Colon (tissue), 2 donors: ENCODE measurements around the gene AP2A2.

Source experiments
- FAIRE-seq: peaks from 2 replicates; lab custom pipeline; 2012; peaks lifted over from hg19 to GRCh38; lab: Jason Lieb, UNC
- donor health status: control.
- donor health status: control.

AP2A2 gene

DNA sequence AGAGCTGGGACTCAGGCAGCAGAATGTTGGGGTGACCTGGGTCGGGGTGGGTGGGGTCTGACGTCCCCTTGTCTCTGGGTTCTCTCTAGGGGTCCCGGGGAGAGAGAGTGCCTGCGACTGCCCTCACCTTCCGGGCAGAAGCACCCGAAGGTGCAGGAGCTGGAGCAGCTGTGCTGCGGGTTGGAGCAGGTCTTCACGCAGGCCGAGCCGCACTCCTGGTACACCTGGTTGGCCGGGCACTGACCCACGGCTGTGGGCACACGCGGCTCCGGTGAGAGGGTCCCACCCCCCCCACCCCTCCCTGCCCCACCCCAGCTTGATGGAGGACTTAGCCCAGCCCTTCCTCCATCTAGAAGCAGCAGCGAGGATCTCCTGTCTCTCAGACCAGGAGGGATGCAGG lies 104.4 kb downstream of the AP2A2 start:
- no peak for FAIRE-seq

DNA sequence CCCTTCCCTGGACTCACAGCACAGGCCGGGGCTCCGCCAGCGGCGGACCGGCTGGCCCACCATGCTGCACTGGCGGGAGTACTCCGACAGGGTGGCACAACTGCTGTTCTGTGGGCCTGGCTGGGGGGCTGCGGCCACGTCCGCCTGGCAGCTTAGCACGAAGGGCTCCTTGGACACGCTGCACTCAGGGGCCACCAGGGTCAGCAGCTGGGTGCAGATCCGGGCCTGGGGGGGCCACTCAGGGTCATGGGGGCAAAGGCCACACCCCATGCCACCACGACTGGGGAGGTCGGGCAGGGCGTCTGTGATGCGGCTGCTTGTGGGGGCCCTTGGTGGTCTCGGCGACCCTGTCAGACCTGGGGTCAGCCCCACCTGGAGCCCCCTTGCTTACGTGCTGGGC lies 104.9 kb downstream of the AP2A2 start:
- FAIRE-seq, result no peak

DNA sequence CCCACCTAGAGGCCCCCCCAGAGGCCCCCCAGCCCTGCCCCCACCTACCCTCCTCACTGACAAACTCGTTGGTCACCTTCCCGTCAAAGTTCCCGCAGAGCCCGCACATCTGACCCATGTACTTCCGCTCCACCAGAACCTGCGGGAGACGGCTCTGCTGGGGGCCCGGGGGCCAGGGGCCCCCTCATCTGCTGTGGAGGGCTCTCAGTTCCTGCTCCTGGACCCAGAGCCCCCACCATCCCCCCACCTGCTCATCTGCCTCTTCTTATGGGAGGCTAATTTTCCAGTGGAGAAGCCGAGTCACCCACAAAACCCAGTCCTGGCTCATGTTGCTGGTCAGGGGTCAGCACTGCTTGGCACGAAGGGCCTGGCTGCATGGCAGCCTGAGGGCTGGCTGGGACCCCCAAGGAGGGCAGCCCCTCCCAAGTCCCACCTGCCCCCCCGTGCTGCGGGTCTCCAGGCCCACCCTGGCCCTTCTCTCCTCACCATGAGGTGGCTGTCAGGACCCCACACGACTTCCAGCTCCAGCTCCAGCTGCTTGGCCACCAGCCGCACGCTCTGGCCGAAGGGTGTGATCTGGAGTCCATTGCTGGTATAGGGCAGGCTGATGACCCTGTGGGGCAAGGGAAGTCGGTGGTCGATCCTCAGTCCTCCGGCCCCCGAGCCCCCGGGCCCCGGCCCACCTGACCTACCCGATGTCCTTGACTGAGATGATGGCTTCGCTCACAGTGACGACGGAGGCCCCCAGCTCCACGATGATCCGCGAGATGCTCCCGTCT lies 105.6 kb downstream of the AP2A2 start:
- FAIRE-seq, result no peak

GRCh38 chr11:1032310-1032891 lies 106.7 kb downstream of the AP2A2 start:
- no peak for FAIRE-seq

DNA sequence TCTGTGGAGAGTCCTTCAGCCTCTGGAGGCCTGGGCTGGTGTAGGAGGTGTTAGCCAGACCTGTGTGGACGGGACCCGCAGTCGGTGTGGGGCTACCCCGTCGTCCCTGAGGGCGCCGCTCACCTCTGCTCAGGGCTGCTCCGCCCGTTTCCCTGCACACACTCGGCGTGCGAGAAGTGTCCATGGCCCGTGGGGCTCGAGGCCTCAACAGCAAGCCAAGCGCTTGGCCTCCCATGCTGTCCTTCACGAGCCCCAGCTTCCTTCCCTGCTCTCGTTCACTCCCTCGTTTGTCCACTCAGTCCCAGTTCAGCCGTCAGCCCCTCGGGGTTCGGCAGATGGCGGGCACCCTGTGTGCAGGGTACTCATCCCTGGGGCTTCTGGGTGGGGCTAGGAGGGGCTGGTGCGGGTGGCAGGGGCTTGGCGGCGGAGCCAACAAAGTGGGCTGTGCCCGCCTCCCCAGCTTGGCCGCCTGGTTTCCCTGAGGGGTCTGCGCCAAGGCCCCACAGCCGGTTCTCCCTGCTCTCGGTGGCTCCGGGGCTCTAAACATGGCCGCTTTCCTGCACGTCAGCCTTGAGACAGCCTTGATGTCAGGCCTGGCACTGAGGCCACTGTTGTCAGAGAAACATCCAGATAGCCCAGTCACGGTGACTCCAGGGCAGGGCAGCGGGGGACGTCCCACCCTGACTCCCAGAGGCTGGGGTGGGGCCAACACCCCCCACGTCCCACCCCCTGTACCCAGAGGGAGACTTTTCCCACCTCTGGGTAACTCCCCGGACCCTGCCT lies 107.5 kb downstream of the AP2A2 start:
- FAIRE-seq, result no peak

DNA sequence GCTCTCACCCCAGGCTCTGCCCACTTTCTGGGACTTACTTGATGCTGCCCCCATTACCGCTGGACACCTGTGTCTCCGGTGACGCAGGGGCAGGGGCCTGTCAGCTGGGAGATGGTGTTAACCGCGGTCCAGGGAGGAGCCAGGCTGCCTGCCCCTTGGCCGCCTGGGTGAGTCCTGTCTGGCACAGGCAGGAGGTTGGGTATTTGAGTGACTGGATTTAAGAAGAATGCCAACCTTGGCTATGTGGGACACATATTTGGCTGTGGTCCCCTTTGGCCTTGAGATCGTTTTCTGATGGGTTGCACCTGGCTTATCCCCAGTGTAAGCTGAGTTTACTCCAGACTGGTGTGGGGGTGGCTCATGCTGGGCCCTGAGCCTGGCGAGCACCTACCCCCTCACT lies 108.3 kb downstream of the AP2A2 start:
- FAIRE-seq, result no peak

DNA sequence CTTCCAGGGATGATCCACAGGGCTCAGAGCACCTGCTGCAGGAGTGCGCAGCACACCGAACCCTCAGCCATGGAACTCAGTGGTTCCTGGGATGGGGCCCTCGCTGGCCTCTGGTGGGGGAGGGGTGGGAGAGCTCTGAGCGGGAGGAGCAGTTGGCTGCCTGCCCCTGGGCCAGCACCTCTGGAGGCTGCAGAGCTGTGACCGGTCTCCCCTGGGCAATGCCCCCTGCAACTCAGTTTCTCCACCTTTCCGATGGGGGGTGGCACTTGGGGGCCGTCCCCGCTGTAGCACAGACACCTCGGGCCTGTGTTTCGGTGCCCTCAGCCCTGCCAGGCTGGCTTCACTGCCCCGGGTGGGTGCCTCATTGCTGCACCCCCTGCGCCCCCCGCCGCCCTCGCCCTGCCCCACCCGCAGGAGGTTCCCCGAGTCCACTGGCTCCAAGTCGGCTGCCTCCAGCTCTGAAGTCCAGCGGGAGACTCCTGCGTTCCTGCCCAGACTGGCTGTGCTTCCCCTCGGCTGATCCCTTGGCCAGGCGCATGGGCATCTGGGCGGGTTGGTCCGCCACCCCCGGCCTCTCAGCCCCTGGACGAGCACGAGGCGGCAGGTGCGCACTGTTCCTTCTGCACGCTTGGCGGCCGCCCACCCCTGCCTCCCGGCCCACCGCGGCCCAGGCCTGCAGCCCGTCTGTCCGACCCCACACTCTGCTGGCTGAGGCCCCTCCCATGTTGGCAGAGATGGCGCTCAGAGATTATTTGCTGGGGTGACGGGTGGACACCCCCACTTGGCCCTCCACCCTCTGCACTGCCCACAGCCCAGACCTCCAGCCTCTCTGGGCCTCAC lies 109.0 kb downstream of the AP2A2 start:
- FAIRE-seq, result no peak

GRCh38 chr11:1035577-1036283 lies 110.1 kb downstream of the AP2A2 start:
- FAIRE-seq, result no peak

- FAIRE-seq, result no peak
Measured at GRCh38 chr11:1036303-1036923, 110.7 kb downstream of the AP2A2 start, which contains the start of gene MUC6. Gene MUC6 (minus strand): TSS chr11:1036718. CDS start chr11:1036655, 63 bp downstream.

GRCh38 chr11:1036931-1037330 lies 111.3 kb downstream of the AP2A2 start:
- FAIRE-seq, result no peak

- no peak for FAIRE-seq
Measured at GRCh38 chr11:1037506-1038055, 111.9 kb downstream of the AP2A2 start.

DNA sequence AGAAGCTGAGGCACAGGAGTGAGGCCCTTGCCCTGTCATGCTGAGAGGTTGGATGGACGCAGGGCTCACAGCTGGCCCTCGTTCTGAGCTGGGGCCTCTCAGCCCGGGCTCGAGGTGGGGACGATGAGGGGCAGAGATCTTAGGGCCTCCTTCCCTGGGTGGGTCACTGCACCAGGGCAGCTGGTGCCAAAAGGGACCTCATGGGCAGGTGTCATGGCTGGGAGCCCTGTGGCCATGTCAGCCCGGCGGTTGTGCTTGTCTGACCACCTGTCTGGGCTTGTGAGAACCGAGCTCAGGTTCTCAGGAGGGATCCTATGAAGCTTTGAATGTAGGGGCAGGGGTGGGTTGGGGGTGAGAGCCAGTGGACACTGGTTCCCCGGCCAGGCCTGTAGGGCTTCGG lies 112.7 kb downstream of the AP2A2 start:
- no peak for FAIRE-seq

- no peak for FAIRE-seq
Measured at GRCh38 chr11:1038921-1039320, 113.3 kb downstream of the AP2A2 start.

DNA sequence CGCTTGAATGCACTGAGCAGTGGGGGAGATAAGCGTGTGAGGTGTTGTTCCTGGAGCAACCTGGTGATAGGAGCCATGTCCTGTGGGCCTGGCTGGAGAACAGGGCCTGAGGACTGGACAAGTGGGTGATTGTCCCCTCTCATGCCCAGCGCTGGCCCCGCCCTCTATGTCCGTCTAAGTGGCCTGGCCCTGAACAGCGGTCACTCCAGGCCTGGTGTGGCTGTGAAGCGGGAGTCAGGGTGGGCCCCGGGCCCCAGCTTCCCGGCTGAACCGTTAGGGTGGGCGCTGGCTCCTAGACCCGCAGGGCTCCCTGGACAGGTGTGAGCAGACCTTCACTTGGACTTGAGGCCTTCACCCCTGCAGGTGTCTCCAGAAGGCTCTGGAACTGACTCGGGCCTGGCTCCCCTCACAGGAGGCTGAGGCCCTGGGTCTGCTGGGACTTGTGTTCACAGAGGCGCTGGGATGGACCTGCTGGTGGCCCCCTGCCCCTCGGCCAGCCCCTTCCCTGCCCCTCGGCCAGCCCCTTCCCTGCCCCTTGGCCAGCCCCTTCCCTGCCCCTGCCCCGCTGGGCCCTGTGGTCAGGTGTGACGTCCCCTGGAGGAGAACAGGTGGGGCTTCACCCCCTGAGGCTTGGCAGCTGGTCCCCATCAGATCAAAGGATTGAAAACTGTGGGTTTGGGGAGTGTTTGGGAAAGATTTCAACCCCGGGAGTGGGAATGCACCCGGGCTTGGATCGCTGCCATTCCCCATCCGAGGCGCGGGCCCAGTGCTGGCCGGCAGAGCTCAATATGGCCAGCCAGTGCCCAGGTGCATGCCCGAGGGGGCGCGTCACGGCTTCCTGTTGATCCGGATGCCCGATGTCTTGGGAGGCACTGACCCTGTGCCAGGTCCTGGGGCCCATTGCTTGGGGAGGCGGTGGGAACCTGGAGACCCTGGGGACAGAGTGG lies 114.1 kb downstream of the AP2A2 start:
- no peak for FAIRE-seq

DNA sequence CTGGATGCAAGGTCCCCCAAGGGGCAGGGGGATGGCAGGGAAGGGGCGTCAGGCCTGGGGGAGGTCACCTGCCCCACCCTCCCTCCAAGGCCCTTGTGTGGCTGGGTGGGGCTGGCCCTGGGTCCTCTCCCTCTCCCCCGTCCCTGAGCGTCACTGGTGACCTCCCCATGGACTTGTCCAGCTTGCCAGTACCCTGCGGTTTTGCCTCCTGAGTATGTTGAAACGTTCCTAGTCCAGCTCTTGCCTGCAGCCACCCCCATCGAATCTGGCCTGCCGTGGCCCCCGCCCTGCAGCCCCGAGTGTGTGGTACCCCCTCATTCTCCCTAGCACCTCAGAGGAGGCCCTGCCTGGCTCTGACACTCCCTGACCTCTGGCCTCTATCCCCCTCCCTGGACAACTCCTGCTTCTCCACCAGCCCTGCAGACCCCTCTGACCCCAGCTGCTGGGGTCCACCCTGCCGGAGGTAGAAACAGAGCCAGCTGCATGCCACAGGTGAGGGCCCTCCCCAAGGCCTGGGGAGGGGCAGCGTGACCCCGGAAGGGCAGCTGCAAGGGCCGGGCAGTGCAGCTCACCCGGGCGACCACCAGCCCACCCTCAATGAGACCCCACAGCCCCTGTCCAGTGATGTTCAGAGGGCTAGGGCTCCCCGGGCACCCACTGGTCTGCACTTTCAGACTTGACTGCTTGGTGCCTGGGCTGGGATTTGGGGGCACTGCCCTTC lies 114.9 kb downstream of the AP2A2 start:
- no peak for FAIRE-seq

- FAIRE-seq, result no peak
Measured at GRCh38 chr11:1041149-1041467, 115.4 kb downstream of the AP2A2 start.

- no peak for FAIRE-seq
Measured at GRCh38 chr11:1041471-1041870, 115.8 kb downstream of the AP2A2 start.

DNA sequence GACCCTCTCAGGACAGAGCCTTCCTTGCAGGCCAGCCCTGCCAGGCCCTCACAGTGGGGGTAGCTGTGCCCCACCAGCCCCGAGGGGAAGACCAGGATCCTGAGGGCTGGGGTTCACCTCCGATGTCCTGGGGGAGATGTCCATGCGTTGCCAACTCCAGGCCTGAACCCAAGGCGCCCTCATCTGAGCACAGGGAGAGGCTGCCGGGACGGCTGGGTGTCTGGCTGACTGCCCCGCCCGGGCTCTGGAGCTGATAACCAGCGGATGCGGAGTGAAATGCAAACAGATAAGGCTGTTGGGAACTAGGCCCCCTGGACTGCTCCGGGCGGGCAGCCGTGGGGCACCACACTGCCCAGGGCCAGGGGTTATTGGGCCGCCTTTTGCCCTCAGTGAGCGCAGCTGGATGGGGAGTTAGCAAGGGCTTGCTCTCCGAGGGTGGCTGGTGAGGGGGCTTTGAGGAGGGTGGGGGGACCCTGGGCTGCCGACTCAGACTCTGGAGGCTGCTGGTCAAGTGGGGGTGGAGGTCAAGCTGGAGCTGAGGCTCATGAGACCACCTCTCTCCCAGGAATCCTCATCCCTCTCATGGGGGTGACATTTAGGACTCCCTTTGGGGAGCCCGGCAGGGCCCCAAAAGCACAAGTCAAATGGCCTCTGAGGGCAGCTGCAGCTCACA lies 116.4 kb downstream of the AP2A2 start:
- no peak for FAIRE-seq
